Measurements from ENCODE around the gene SORL1-AS1.

GRCh38 chr11:121437018-121437685, 15.6 kb downstream of the SORL1-AS1 start:
- no peak for TF ChIP-seq CTCF (IDR thresholded peaks at IDR 0.05)
- no peak for TF ChIP-seq ESRRA (CRISPR knock-in tag; IDR thresholded peaks at IDR 0.05; ENCODE audit: borderline replicate concordance)
- TF ChIP-seq AFF4 (CRISPR knock-in tag; IDR thresholded peaks at IDR 0.05; ENCODE audit: borderline replicate concordance): no peak
- TF ChIP-seq ARID4B (CRISPR knock-in tag; IDR thresholded peaks at IDR 0.05; ENCODE audit: borderline replicate concordance): no peak

Measured in WTC11 (cell line).